ENCODE results near the gene KLC1. TPM values are rescaled to one million over a fixed set of nuclear protein-coding genes. Genes with fewer than 3 reads are reported as not detected.

Gene KLC1
- total and polyA plus RNA-seq, 10 of the 15 experiments (the other 5 are each of a cell fraction or from before 2014, with no cell fraction given): 5.5 to 137 (median 76.1) TPM

GRCh38 chr14:103727313-103727980 is 98.4 kb downstream of the KLC1 start (continued):
- TF ChIP-seq E2F8 (IDR thresholded peaks at IDR 0.05; ENCODE audit: low read depth, partially characterized antibody): no peak
- TF ChIP-seq NR2C1 (IDR thresholded peaks at IDR 0.05): no peak
- no peak for TF ChIP-seq SMARCA5 (IDR thresholded peaks at IDR 0.05)
- TF ChIP-seq ASH2L (IDR thresholded peaks at IDR 0.05; ENCODE audit: borderline replicate concordance, low read depth): no peak

DNA sequence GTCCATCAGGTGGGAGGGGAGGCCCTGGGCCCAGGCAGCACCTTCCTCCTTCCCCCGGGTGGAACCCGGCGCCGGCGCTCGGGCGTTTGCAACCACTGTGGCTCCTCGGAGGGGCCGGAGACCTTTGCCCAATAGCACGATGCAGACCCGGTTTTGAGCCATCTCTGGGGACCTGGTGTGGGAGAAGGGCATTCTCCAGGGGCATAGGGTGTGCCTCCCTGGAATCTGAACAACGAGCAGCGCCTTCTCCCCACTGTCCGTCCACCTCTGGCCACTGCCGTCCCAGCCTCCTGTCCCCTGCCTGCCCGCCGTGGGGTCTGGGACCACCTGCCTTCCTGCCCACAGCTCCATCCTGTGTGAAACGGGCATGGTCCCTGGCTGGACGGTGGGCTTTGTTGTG is 99.1 kb downstream of the KLC1 start:
- BruUV-seq (replicated peaks): no TSS peak
- FAIRE-seq: no peak
- ChIA-PET SMC1A (ENCODE audit: uncharacterized antibody, unreplicated experiment) (no interaction called here), RAD21 (ENCODE audit: unreplicated experiment) (no interaction called here), CTCF (no interaction called here), POLR2A (no interaction called here)
- Histone ChIP-seq H2AFZ (ENCODE audit: control insufficient read depth, low read depth, low read length) (no peak overlapping the region), H3K27ac (ENCODE audit: control insufficient read depth, insufficient read depth) (no peak overlapping the region), H4K20me1 (ENCODE audit: control insufficient read depth, insufficient read depth) (no peaks in the 10 kb centered on the region), H3K4me1 (ENCODE audit: control insufficient read depth, insufficient read depth, low read length) (no peaks in the 10 kb centered on the region), H3K79me2 (ENCODE audit: control insufficient read depth, insufficient read depth, low read length) (no peaks in the 10 kb centered on the region), H3K27me3 (replicated peaks in 1 of 2; ENCODE audit: control insufficient read depth in 2 of 2, insufficient read depth in 2 of 2, low read length in 1 of 2) (no peaks in the 10 kb centered on the region), H3K4me2 (ENCODE audit: control insufficient read depth, insufficient read depth) (no peak overlapping the region), H3K9me3 (replicated peaks; ENCODE audit: control insufficient read depth, insufficient read depth, low read length) (no peaks in the 10 kb centered on the region), H3K4me3 (no peak overlapping the region), H3K9ac (ENCODE audit: control insufficient read depth, insufficient read depth, low read length) (no peak overlapping the region), H3K36me3 (ENCODE audit: control insufficient read depth in 2 of 2, insufficient read depth in 2 of 2, low read length in 1 of 2) (peaks cover 0 to 13% of the 10 kb centered on the region in 2 experiments; a peak in 3 of 4 replicates)
- 93% methylated on average over 16 of the region's 19 CpGs for WGBS (ENCODE audit: insufficient coverage, insufficient replicate concordance, low lambda C conversion rate, missing lambda C conversion rate)
- in situ Hi-C loops (cut with MboI): no loop called here
- no peak for ATAC-seq
- DNase-seq (ENCODE audit: low read depth, low spot score): no peak
- intact Hi-C loops (cut with micrococcal nuclease; ENCODE audit: unreplicated experiment): no loop called here
- TF ChIP-seq, protein P1, sequence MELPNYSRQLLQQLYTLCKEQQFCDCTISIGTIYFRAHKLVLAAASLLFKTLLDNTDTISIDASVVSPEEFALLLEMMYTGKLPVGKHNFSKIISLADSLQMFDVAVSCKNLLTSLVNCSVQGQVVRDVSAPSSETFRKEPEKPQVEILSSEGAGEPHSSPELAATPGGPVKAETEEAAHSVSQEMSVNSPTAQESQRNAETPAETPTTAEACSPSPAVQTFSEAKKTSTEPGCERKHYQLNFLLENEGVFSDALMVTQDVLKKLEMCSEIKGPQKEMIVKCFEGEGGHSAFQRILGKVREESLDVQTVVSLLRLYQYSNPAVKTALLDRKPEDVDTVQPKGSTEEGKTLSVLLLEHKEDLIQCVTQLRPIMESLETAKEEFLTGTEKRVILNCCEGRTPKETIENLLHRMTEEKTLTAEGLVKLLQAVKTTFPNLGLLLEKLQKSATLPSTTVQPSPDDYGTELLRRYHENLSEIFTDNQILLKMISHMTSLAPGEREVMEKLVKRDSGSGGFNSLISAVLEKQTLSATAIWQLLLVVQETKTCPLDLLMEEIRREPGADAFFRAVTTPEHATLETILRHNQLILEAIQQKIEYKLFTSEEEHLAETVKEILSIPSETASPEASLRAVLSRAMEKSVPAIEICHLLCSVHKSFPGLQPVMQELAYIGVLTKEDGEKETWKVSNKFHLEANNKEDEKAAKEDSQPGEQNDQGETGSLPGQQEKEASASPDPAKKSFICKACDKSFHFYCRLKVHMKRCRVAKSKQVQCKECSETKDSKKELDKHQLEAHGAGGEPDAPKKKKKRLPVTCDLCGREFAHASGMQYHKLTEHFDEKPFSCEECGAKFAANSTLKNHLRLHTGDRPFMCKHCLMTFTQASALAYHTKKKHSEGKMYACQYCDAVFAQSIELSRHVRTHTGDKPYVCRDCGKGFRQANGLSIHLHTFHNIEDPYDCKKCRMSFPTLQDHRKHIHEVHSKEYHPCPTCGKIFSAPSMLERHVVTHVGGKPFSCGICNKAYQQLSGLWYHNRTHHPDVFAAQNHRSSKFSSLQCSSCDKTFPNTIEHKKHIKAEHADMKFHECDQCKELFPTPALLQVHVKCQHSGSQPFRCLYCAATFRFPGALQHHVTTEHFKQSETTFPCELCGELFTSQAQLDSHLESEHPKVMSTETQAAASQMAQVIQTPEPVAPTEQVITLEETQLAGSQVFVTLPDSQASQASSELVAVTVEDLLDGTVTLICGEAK (IDR thresholded peaks at IDR 0.05; ENCODE audit: borderline replicate concordance): no peak
- no peak for TF ChIP-seq KLF5 (IDR thresholded peaks at IDR 0.05; ENCODE audit: partially characterized antibody)
- TF ChIP-seq CREM (IDR thresholded peaks at IDR 0.05; ENCODE audit: low read depth): no peak
- no peak for TF ChIP-seq MTA2 (IDR thresholded peaks at IDR 0.05; ENCODE audit: low read depth)
- no peak for TF ChIP-seq YY1 (IDR thresholded peaks at IDR 0.05; ENCODE audit: low read depth, low read length)
- TF ChIP-seq POLR2AphosphoS2 (IDR thresholded peaks at IDR 0.05; ENCODE audit: low read depth, low read length): no peak
- TF ChIP-seq, protein P2, sequence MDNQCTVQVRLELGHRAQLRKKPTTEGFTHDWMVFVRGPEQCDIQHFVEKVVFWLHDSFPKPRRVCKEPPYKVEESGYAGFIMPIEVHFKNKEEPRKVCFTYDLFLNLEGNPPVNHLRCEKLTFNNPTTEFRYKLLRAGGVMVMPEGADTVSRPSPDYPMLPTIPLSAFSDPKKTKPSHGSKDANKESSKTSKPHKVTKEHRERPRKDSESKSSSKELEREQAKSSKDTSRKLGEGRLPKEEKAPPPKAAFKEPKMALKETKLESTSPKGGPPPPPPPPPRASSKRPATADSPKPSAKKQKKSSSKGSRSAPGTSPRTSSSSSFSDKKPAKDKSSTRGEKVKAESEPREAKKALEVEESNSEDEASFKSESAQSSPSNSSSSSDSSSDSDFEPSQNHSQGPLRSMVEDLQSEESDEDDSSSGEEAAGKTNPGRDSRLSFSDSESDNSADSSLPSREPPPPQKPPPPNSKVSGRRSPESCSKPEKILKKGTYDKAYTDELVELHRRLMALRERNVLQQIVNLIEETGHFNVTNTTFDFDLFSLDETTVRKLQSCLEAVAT (IDR thresholded peaks at IDR 0.05): no peak
- no peak for TF ChIP-seq KAT2A (conservative IDR thresholded peaks at IDR 0.05; ENCODE audit: control insufficient read depth, low read depth, low read length)
- TF ChIP-seq, protein P3, sequence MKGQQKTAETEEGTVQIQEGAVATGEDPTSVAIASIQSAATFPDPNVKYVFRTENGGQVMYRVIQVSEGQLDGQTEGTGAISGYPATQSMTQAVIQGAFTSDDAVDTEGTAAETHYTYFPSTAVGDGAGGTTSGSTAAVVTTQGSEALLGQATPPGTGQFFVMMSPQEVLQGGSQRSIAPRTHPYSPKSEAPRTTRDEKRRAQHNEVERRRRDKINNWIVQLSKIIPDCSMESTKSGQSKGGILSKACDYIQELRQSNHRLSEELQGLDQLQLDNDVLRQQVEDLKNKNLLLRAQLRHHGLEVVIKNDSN (IDR thresholded peaks at IDR 0.05; ENCODE audit: borderline replicate concordance, extremely low read length, insufficient read depth, low read depth, low read length): no peak
- no peak for TF ChIP-seq TARDBP (IDR thresholded peaks at IDR 0.05; ENCODE audit: borderline replicate concordance)

All from GM12878 (cell line).